Duodenal mucosa (tissue), 2 donors: Measurements from ENCODE around the gene STMN3.

Experiments used
- H3K27ac ChIP-seq: one replicate; pipeline ENCODE4 v1.7.0; 2013; ENCODE audit warnings: low read depth, low read length
- H3K27me3 ChIP-seq, 2 donors: one replicate each; pipeline ENCODE4 v1.7.0; 2013; ENCODE audit warnings: low read length in 2 of 2, control low read depth in 1 of 2; ENCODE audit not compliant: insufficient read depth in 2 of 2, control insufficient read depth in 1 of 2
- H3K36me3 ChIP-seq, 2 donors: one replicate each; pipeline ENCODE4 v1.7.0; 2013; ENCODE audit warnings: low read length in 2 of 2, control low read depth in 1 of 2; ENCODE audit not compliant: insufficient read depth in 2 of 2, control insufficient read depth in 1 of 2
- H3K4me1 ChIP-seq, 2 donors: one replicate each; pipeline ENCODE4 v1.7.0; 2013; ENCODE audit warnings: low read length in 2 of 2, control low read depth in 1 of 2; ENCODE audit not compliant: insufficient read depth in 2 of 2, control insufficient read depth in 1 of 2
- H3K4me3 ChIP-seq, 2 donors: one replicate each; pipeline ENCODE4 v1.7.0; 2013; ENCODE audit warnings: low read length in 2 of 2, low read depth in 1 of 2
- H3K9ac ChIP-seq, 2 donors: one replicate each; pipeline ENCODE4 v1.7.0; 2013; ENCODE audit warnings: low read length in 2 of 2, low read depth in 1 of 2
- H3K9me3 ChIP-seq, 2 donors: one replicate each; pipeline ENCODE4 v1.7.0; 2013; ENCODE audit warnings: low read length in 2 of 2, control low read depth in 1 of 2; ENCODE audit not compliant: control insufficient read depth in 1 of 2

Gene STMN3

DNA sequence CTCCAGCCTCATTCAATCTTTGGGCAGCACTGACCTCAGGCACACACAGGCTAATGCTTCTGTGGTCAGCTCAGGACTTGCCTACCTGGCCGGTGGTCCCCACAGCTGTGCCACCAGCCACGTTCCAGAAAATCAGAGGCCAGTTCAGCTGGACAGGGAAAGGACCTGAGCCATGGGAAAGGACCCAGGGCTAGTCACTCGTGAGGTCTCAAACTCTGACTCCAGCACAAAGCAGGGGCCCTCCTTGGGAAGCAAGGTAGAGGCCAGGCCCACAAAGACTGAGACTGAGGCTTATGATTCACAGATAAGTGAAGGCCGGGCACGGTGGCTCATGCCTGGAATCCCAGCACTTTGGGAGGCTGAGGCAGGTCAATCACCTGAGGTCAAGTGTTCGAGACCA lies 56.8 kb downstream of the STMN3 start:
- Histone ChIP-seq H3K9me3 (no peaks in the 10 kb centered on the region), H3K4me1 (no peaks in the 10 kb centered on the region), H3K27ac (no peak overlapping the region), H3K36me3 (peaks cover 11 to 66% of the 10 kb centered on the region in 2 donors), H3K9ac (no peak overlapping the region), H3K27me3 (no peaks in the 10 kb centered on the region), H3K4me3 (no peak overlapping the region)

GRCh38 chr20:63595416-63596127 lies 57.7 kb downstream of the STMN3 start:
- Histone ChIP-seq H3K27ac (no peak overlapping the region), H3K4me3 (no peak overlapping the region), H3K4me1 (no peaks in the 10 kb centered on the region), H3K36me3 (peaks cover 15 to 67% of the 10 kb centered on the region in 2 donors), H3K9me3 (no peaks in the 10 kb centered on the region), H3K27me3 (no peaks in the 10 kb centered on the region), H3K9ac (no peak overlapping the region)

DNA sequence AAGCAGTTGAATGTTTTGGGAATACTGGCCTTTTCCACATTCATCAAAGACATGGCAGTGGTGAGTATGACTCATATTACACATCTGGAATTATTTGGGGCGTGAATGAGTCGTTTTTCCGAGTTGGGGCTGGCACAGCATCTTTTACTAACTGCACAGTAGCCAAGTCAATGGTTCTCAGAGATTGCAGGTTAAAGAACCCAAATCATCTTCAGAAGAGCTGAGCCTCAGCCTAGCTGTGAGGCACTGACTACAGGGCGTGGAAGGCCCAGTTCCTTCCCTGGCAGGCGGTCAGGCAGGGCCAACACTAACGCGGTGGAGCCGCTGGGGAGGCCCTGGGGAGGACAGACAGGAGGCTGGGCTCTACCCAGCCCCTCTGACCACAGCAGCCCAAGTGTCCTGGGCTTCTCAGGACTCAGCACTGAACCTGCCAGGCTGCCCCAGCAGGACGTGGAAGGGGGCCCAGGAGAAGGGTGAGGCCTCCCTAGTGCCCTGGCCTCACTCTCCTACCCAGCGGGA lies 59.1 kb downstream of the STMN3 start:
- H3K36me3 ChIP-seq = peaks cover 15 to 73% of the 10 kb centered on the region in 2 donors
- no peaks in the 10 kb centered on the region for H3K9me3 ChIP-seq
- H3K4me1 ChIP-seq = no peaks in the 10 kb centered on the region
- no peak overlapping the region for H3K9ac ChIP-seq
- no peak overlapping the region for H3K27ac ChIP-seq
- no peaks in the 10 kb centered on the region for H3K27me3 ChIP-seq
- H3K4me3 ChIP-seq = no peak overlapping the region

DNA sequence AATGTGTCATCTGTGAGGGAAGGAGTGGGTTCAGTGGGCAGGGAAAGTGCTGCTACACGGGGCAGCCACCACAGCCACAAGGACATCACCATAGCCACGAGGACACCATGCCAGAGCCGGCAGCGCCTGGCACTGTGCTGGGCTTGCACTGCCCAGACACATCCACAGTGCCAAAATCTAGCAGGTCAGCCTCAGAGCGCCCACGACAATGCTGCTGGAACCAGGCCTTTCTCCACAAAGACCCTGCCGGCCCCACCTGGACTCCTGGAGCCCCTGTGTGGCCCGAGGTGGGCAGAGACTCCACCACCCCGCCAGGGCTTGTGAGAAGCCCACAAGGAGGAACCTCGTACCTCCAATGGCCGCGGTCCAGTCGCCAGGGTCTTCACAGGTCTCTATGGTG lies 60.6 kb downstream of the STMN3 start:
- peaks cover 12 to 66% of the 10 kb centered on the region in 2 donors for H3K36me3 ChIP-seq

GRCh38 chr20:63591786-63592355 lies 61.4 kb downstream of the STMN3 start:
- Histone ChIP-seq H3K27ac (no peak overlapping the region), H3K9ac (no peak overlapping the region), H3K27me3 (no peaks in the 10 kb centered on the region), H3K36me3 (peaks cover 10 to 61% of the 10 kb centered on the region in 2 donors), H3K4me1 (no peaks in the 10 kb centered on the region), H3K4me3 (no peak overlapping the region), H3K9me3 (no peaks in the 10 kb centered on the region)

More for the DNA sequence above, 60.6 kb downstream of the STMN3 start:
- H3K4me1 ChIP-seq = no peaks in the 10 kb centered on the region
- no peak overlapping the region for H3K4me3 ChIP-seq
- no peaks in the 10 kb centered on the region for H3K9me3 ChIP-seq
- no peak overlapping the region for H3K27ac ChIP-seq
- no peaks in the 10 kb centered on the region for H3K27me3 ChIP-seq
- H3K9ac ChIP-seq = no peak overlapping the region

DNA sequence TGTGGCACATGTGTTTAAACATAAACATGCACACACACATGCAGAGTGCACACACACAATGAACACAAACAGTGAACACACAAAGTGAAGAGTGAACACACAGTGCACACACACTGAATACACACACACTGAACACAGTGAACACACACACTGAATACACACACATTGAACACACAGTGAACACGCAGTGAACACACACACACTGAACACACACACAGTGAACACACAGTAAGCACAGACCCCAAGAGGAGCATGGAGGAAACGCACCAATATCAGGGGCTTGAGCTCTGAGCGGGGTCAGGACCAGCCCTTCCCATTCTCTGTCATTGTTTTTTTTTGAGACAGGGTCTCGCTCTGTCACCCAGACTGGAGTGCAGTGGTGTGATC lies 62.1 kb downstream of the STMN3 start:
- Histone ChIP-seq H3K9ac (no peak overlapping the region), H3K36me3 (peaks cover 10 to 57% of the 10 kb centered on the region in 2 donors), H3K4me3 (no peak overlapping the region), H3K9me3 (no peaks in the 10 kb centered on the region), H3K27ac (no peak overlapping the region), H3K4me1 (no peaks in the 10 kb centered on the region), H3K27me3 (no peaks in the 10 kb centered on the region)

DNA sequence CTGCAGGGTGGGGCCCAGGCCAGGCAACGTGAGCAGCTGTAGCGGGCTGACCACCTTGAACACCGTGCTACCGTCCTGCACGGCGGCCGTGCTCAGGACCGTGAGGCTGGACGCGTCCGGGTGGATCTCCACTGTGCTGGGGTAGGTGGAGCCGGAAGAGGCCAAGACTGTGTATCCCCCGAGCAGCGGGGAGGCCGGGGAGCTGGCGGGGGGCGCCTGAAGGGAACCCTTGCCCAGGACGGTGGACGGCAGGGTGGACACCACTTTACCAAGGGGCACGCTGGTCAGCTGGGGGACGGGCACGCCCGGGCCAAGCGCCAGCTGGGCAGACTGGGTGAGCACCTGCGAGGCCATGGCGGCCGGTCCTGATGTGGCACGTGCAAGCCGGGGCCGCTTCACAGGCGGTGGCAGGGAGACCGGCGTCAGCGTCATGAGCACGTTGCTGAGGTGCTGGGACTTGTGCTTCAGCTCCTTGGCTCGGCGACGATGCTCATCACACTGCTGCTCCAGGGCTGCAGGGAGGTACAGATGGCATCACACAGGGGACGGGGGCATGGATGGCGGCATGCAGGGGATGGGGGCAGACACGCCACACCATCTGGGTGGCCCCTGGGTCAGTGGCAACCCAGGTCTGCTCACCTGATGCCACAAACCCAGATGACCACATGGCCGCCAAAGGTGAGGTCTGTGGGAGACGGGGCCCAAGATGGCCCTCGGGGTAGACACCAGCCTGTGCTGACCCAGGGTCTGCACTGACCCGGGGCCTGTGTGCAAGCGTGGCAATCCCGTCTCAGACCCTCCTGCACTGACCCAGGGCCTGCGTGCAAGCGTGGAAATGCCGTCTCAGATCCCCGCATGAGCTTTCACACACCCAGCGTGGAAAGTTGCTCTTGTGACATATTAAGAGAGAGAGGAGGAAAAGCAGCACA lies 62.7 kb downstream of the STMN3 start:
- Histone ChIP-seq H3K9ac (no peak overlapping the region), H3K36me3 (peaks cover 10 to 55% of the 10 kb centered on the region in 2 donors), H3K27me3 (no peaks in the 10 kb centered on the region), H3K9me3 (no peaks in the 10 kb centered on the region), H3K27ac (no peak overlapping the region), H3K4me3 (no peak overlapping the region), H3K4me1 (no peaks in the 10 kb centered on the region)
